Measurements from ENCODE around the gene PRIM2.
"Not testable (repeated sequence)": the region's sequence is repeated elsewhere in the genome, so short reads cannot be mapped to it uniquely, and the experiment has no call there.

The PRIM2 gene

GRCh38 chr6:57579489-57579888 is 262.1 kb downstream of the PRIM2 start:
- not testable (repeated sequence) for DNase-seq

- not testable (repeated sequence) for DNase-seq
These were observed 264.2 kb downstream of the PRIM2 start for GRCh38 chr6:57581586-57581985.

GRCh38 chr6:57601105-57601504 is 283.7 kb downstream of the PRIM2 start:
- DNase-seq: not testable (repeated sequence)

GRCh38 chr6:57605303-57605702 is 287.9 kb downstream of the PRIM2 start:
- not testable (repeated sequence) for DNase-seq

- DNase-seq: not testable (repeated sequence)
These were observed 288.9 kb downstream of the PRIM2 start for GRCh38 chr6:57606331-57606730.

- not testable (repeated sequence) for DNase-seq
These were observed 293.2 kb downstream of the PRIM2 start for GRCh38 chr6:57610612-57611011.

- not testable (repeated sequence) for DNase-seq
These were observed 301.5 kb downstream of the PRIM2 start for GRCh38 chr6:57618959-57619358.

- not testable (repeated sequence) for DNase-seq
These were observed 314.3 kb downstream of the PRIM2 start for GRCh38 chr6:57631773-57632172.

GRCh38 chr6:57658526-57658925 is 341.1 kb downstream of the PRIM2 start:
- not testable (repeated sequence) for DNase-seq

- DNase-seq: not testable (repeated sequence)
These were observed 342.4 kb downstream of the PRIM2 start for GRCh38 chr6:57659794-57660193.

GRCh38 chr6:57660940-57661339 is 343.5 kb downstream of the PRIM2 start:
- DNase-seq: not testable (repeated sequence)

GRCh38 chr6:57668108-57668507 is 350.7 kb downstream of the PRIM2 start:
- DNase-seq: not testable (repeated sequence)

- not testable (repeated sequence) for DNase-seq
These were observed 353.8 kb downstream of the PRIM2 start for GRCh38 chr6:57671237-57671636.

GRCh38 chr6:57671937-57672627 is 354.7 kb downstream of the PRIM2 start:
- DNase-seq: not testable (repeated sequence)

GRCh38 chr6:57673281-57673680 is 355.9 kb downstream of the PRIM2 start:
- DNase-seq: not testable (repeated sequence)

GRCh38 chr6:57675386-57675785 is 358.0 kb downstream of the PRIM2 start:
- DNase-seq: not testable (repeated sequence)

GRCh38 chr6:57696382-57696781 is 379.0 kb downstream of the PRIM2 start:
- not testable (repeated sequence) for DNase-seq
